ENCODE data around the gene HHAT.
A peak's percentile ranks its signal among the peaks of the same experiment; 100 is the strongest.

The HHAT gene

DNA sequence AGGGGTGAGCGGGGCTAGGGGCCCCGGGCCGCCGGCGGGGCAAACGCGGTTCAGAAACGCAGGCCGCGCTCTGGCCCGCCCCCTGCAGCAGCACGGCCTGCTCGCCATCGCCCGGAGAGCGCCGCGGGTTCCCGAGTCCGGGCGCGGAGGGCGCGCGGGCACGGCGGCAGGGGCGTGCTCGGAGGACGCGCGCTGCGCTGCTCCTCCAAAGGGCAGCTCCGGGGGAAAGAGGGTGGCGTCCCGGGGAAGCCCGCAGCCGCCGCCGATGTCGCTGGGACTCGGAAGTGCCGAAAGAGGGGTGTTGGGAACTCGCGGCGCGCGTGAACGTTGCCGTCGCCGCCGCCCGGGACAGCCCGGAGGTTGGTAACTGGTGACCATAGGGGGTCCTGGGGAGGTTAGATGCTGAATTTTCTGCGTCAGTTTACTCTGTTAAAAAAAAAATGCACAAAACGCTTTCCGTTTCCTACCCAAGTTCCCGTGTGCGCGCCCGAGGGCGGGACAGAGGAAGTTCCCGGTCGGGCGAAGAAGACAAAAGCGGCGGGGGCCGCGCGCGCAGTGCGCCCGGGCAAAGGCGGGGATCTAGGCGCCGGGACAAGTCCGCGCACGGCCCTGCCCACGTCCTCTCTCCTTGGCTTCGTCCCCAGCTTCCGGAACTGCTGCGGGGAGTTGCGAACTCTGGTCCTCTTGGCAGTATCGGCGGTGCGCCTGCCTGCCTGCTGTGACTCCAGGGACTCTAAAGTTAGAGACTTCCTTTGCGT lies at the start of gene HHAT:
HHAT (plus strand) TSS at position 157 of the 758 bp plus-strand sequence. CDS start 20,074 bp downstream, outside the sequence.
- DNase-seq (ENCODE audit: low read depth in 2 of 2) = no peak

DNA sequence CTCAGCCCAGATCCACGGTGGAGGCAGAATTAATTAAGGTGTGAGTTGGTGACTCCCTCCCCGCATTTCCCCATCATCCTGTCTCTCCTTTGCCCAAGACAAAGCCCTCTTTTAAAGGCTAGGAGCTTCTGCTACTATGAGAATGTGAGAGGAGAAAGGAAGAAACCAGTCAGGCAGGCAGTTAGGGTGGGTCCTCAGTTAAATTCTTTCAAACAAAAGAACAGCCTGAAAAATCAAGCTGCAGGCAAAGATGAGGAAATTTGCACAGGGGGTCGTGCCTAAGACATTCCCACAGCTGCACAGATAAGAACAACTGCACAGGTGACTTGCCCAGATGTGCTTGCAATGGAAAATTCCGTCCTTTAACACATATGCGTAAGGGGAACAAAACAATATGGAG lies 48.5 kb upstream of the HHAT start:
- DNase-seq (ENCODE audit: low read depth in 2 of 2) = no peak

DNA sequence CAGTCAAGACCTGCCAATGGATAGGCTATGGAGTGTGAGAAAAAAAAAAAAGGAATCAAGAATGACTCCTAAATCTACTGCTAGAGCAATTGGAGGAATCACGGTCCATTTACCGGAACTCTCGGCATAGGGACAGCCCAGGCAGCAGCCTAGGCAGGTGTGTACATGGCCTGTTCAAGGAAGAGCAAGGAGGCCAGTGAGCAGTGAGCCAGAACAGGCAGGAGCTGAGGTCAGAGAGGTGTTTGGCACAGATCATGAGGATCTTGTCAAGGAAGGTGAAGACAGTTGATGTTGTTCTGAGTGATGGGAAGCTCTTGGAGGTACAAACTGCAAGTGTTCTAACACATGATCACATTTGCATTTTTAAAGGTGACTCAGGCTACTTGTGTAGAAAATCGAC lies 40.6 kb upstream of the HHAT start:
- no peak for DNase-seq (ENCODE audit: low read depth in 2 of 2)

DNA sequence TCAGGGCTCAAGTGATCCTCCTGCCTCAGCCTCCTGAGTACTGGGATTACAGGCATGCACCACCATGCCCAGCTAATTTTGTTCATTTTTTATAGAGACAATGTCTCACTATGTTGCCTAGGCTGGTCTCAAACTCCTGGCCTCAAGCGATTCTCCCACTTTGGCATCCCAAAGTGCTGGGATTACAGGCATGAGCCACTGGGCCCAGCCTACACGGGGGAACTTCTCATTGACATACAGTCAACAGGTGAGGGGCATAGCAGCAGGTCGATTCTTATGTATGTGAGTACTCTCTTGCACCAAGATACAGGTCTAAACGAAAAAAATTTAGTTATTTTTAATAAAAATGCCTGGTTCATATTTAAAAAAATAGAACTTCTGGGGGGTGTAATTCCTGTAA lies 39.5 kb upstream of the HHAT start:
- no peak for DNase-seq (ENCODE audit: low read depth in 2 of 2)

- no peak for DNase-seq (ENCODE audit: low read depth in 2 of 2)
Measured at GRCh38 chr1:210291081-210291764, 37.5 kb upstream of the HHAT start.

DNA sequence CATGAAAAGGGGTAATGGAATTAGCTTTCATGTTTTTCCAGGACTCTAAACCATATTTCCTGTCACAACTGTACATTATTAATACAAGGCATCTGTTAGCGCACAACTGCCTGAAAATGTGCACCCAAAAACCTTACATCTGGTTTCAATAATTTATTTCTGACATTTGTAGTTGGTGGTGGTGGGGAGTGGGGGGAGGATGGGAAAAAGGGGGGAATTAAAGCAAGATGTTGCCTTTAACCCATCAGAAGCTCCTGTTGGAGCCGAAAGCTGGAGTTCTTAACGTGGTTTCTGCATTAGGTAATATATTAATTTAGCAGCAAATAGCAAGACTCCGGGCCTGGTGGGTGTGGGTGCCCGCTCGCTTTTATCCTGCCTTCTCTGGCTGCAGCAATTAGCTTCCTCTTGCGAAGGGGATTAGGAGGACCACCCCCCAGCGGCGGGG lies 36.9 kb upstream of the HHAT start:
- DNase-seq (ENCODE audit: low read depth in 2 of 2) = no peak

GRCh38 chr1:210292231-210292871 lies 36.4 kb upstream of the HHAT start:
- peak in 1 of 2 donors; percentile 6 for DNase-seq (ENCODE audit: low read depth in 2 of 2)

DNA sequence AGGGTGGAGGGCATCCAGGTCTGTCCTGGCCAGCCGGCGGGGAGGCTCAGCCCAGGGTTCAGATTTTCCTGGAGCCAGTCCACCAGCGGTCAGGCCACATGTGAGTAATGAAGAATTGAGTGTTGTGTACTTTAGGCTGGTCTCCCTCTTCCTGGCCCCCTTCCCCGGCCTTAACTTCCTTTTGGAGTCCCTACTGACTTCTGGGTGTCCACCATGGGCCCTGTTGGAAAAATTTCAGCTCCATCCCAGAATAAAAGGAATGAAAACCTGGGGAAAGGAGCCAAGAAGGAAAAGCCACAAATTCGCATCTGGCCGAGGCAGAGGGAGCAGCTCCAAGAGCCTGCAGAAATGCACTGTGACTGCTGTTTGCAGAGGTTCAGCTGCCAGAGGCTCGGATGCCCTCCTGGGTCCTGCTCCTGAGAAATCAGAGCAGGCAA lies 35.5 kb upstream of the HHAT start:
- DNase-seq (ENCODE audit: low read depth in 2 of 2) = no peak

- DNase-seq (ENCODE audit: low read depth in 2 of 2) = no peak
Measured at GRCh38 chr1:210294999-210295745, 33.5 kb upstream of the HHAT start.

- no peak for DNase-seq (ENCODE audit: low read depth in 2 of 2)
Measured at GRCh38 chr1:210296682-210297081, 32.0 kb upstream of the HHAT start.

DNA sequence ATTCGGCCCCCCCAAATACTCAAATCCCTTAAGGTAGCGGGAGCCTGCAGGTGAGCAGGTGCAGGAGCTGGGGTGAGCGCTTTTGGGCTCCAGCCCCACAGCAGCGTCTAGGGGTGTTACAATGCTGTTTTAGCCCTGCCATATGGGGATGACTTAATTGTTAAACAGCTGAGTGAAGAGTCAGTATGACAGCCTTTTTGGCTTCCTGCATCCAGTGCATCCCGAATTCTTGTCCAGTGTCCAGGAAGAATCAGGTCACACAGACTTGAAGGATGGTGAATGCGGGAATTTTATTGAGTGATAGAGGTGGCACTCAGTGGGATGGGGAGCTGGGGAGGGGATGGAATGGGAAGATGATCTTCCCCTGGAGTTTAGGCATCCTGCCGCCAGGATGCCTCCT lies 30.4 kb upstream of the HHAT start:
- no peak for DNase-seq (ENCODE audit: low read depth in 2 of 2)

DNA sequence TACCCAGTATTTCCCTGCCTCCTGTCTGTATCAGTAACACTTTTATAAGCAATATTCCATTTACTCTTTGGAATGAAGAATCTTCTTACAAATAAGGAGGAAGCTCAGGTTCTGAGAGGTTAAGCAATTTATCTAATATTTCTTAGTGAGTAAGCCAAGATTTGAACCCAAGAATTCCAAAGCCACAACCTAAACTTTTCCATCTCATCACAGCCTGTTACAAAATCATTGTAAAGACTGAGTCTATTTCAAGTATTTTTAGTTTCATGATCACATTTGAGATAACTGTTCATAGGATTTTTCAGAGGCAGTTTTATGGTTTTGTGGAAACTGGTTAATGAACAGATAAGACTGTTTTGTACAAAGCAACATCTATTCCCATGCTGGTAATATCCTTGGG lies 29.8 kb upstream of the HHAT start:
- no peak for DNase-seq (ENCODE audit: low read depth in 2 of 2)

DNA sequence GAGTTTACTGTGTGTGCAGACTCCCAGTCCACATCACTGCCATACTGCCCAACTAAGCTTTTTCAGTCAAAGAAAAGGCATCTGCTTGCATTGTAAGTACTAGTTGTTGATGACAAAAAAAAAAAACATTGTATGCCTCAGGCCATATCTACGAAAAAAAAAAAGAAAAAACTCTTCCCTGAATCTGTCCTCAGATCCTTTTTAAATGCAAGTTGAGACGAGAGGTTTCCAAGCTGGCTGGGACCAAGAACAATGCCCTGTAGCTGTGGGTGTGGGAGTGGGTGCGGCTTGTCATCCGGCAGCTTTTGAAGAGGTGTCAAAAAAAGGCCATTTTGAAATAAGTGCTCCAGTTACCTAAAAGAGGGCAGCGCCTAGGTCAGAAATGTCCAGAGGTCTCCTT lies 29.2 kb upstream of the HHAT start:
- no peak for DNase-seq (ENCODE audit: low read depth in 2 of 2)

GRCh38 chr1:210300923-210301614 lies 27.6 kb upstream of the HHAT start:
- DNase-seq (ENCODE audit: low read depth in 2 of 2) = no peak

- DNase-seq (ENCODE audit: low read depth in 2 of 2) = no peak
Measured at GRCh38 chr1:210301615-210302000, 27.1 kb upstream of the HHAT start.

- no peak for DNase-seq (ENCODE audit: low read depth in 2 of 2)
Measured at GRCh38 chr1:210302501-210302900, 26.2 kb upstream of the HHAT start.

DNA sequence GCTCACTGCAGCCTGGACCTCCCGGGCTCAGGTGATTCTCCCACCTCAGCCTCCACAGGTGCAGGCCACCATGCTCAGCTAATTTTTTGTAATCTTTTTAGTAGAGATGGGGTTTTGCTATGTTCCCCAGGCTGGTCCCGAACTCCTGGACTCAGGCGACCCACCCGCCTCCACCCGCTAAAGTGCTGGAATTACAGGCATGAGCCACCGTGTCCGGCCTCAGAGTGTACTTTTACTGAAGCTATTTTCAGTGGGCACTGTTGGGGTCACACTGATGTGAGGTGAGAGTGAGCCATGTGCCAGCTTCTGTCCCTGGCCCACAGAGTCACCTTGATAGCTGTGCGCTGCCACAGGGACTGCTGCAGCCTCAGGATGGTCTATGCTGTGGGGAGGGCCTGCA lies 25.3 kb upstream of the HHAT start:
- DNase-seq (ENCODE audit: low read depth in 2 of 2) = no peak

DNA sequence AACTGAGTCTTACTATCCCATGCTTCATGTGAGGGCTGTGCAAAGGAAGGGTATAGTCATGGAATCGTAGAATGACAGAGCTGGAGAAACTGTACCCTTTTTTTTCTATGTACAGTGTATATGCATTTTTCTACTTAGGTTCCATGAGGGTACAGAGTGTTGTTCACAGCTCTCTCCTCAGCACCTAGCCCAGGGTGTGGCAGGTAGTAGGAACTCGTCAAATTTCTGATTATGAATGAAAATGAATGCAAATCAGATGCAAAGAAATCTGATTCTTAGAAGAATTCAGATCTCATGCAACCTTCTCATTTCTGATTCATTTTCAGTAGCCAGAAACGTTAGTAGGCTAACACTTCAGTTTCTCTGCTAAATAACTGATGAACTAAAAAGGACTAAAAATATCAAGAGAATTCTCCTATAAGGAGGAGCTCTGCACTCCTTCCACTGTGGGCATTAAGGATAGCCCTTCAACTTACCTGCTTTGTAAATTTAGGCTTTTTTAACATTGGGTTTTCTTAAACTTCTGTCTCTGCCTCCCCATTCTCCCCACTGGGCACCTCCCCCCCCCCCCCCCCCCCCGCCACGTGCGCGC lies 18.0 kb upstream of the HHAT start:
- DNase-seq (ENCODE audit: low read depth in 2 of 2) = no peak

- no peak for DNase-seq (ENCODE audit: low read depth in 2 of 2)
Measured at GRCh38 chr1:210311726-210312493, 16.8 kb upstream of the HHAT start.

DNA sequence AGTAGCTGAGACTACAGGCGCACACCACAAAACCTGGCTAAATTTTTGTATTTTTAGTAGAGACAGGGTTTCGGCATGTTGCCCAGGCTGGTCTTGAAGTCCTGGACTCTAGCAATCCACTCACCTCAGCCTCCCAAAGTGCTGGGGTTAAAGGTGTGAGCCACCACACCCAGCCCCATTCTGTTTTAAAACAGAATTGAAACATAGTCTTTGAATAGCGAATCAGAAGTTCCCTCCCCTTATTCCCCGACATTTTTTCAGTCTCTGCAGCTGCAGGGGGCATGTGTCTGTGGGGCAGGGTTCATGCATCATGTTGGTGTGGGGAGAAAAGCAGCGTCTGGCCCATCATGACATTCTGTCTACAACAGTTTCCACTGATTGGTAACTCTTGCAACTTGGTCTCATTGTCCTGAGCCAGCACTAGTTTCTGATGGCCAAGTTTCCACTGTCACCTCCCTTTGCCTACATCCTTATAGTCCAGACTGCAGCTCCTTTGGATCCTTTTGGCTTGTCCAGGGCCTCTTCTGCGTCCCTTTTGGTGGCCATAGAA lies 15.6 kb upstream of the HHAT start:
- no peak for DNase-seq (ENCODE audit: low read depth in 2 of 2)
